ENCODE measurements around the gene PPEF2. TPM values are rescaled to one million over a fixed set of nuclear protein-coding genes. Genes with fewer than 3 reads are reported as not detected.

The PPEF2 gene
- total and polyA plus RNA-seq, 8 donors: not detected

GRCh38 chr4:75841641-75842520 lies 60.4 kb downstream of the PPEF2 start:
- no peak for FAIRE-seq
- H3K4me3 ChIP-seq: no peak overlapping the region
- H3K27ac ChIP-seq: no peak overlapping the region
- no peak for DNase-seq
- peaks cover 0 to 8% (median 0%) of the 10 kb centered on the region in 3 donors for H3K4me1 ChIP-seq
- H3K9me3 ChIP-seq: no peaks in the 10 kb centered on the region
- TF ChIP-seq, protein P1, sequence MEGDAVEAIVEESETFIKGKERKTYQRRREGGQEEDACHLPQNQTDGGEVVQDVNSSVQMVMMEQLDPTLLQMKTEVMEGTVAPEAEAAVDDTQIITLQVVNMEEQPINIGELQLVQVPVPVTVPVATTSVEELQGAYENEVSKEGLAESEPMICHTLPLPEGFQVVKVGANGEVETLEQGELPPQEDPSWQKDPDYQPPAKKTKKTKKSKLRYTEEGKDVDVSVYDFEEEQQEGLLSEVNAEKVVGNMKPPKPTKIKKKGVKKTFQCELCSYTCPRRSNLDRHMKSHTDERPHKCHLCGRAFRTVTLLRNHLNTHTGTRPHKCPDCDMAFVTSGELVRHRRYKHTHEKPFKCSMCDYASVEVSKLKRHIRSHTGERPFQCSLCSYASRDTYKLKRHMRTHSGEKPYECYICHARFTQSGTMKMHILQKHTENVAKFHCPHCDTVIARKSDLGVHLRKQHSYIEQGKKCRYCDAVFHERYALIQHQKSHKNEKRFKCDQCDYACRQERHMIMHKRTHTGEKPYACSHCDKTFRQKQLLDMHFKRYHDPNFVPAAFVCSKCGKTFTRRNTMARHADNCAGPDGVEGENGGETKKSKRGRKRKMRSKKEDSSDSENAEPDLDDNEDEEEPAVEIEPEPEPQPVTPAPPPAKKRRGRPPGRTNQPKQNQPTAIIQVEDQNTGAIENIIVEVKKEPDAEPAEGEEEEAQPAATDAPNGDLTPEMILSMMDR (IDR thresholded peaks at IDR 0.05): no peak
- 65 to 67% methylated on average over 8 of the region's 8 CpGs for WGBS, 2 donors
- no peaks in the 10 kb centered on the region for H3K27me3 ChIP-seq
- H3K36me3 ChIP-seq: no peaks in the 10 kb centered on the region
- ATAC-seq: no peak
- intact Hi-C loops (cut with DNase I): no loop called here

GRCh38 chr4:75834772-75835154 lies 67.5 kb downstream of the PPEF2 start:
- H3K4me3 ChIP-seq: no peak overlapping the region
- no peaks in the 10 kb centered on the region for H3K27me3 ChIP-seq
- H3K9me3 ChIP-seq: no peaks in the 10 kb centered on the region
- H3K4me1 ChIP-seq: no peaks in the 10 kb centered on the region
- FAIRE-seq (no peak), DNase-seq (no peak), ATAC-seq (no peak)
- no peak overlapping the region for H3K27ac ChIP-seq
- intact Hi-C loops (cut with DNase I): no loop called here
- WGBS, 2 donors: 79 to 88% methylated on average over 2 of the region's 2 CpGs
- no peaks in the 10 kb centered on the region for H3K36me3 ChIP-seq
- TF ChIP-seq, protein P1 (IDR thresholded peaks at IDR 0.05): no peak

DNA sequence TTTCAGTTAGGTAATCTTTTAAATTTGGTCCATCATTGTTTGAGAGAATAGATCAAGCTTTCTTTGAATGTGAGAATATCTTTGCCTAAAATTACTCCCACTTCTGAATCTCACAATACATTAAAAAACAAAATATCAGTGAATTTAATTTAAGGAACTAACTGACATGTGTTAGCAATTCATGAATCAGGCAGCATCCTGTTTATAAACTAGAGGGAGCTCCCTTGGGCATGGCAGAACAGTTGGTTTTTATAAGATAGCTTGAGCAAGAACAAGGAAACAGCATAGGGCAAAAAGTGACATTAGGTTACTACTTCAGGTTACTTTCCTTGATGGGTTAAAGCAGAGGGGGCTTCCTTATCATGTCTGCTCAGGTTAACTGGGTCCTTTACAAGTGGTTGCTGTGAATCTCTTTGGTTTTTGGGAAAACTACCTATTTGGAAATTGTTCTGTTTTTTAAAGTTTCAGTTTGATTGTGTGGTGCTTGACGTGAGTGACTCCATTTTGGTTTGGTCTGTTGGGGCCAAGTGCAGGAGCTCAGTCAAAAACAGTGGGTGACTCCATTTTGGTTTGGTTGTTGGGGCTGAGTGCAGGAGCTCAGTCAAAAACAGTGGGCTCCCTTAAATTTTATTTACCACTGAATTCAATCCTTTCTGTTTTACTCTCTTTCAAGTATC lies 68.0 kb downstream of the PPEF2 start:
- 90 to 91% methylated on average over 1 of the region's 1 CpG for WGBS, 2 donors
- ATAC-seq: no peak
- intact Hi-C loops (cut with DNase I): no loop called here

GRCh38 chr4:75831856-75832405 lies 70.3 kb downstream of the PPEF2 start:
- Histone ChIP-seq H3K4me1 (no peaks in the 10 kb centered on the region), H3K27ac (no peak overlapping the region), H3K36me3 (no peaks in the 10 kb centered on the region), H3K9me3 (no peaks in the 10 kb centered on the region), H3K4me3 (no peak overlapping the region), H3K27me3 (no peaks in the 10 kb centered on the region)
- ATAC-seq (peak in 1 of 4 donors; percentile 59), DNase-seq (no peak), FAIRE-seq (no peak)
- TF ChIP-seq, protein P1 (IDR thresholded peaks at IDR 0.05): no peak
- WGBS, 2 donors: 93 to 94% methylated on average over 2 of the region's 2 CpGs
- intact Hi-C loops (cut with DNase I): no loop called here

More for the DNA sequence above, 68.0 kb downstream of the PPEF2 start:
- Histone ChIP-seq H3K36me3 (no peaks in the 10 kb centered on the region), H3K9me3 (no peaks in the 10 kb centered on the region), H3K4me3 (no peak overlapping the region), H3K27me3 (no peaks in the 10 kb centered on the region), H3K27ac (no peak overlapping the region), H3K4me1 (no peaks in the 10 kb centered on the region)
- no peak for DNase-seq
- TF ChIP-seq, protein P1 (IDR thresholded peaks at IDR 0.05): no peak
- no peak for FAIRE-seq

All from pancreas (tissue), 10 donors.